Rectal smooth muscle tissue (tissue), 1 donor: ENCODE data around the gene LTN1.
"Not testable (repeated sequence)": the region's sequence is repeated elsewhere in the genome, so short reads cannot be mapped to it uniquely, and the experiment has no call there.

Experiments used
- H3K27ac ChIP-seq: one replicate; pipeline ENCODE4 v1.7.0; 2013; ENCODE audit warnings: low read depth, low read length, inconsistent platforms
- H3K27me3 ChIP-seq: one replicate; pipeline ENCODE4 v1.7.0; 2013; ENCODE audit warnings: low read length; ENCODE audit not compliant: control insufficient read depth, insufficient read depth
- H3K36me3 ChIP-seq: one replicate; pipeline ENCODE4 v1.7.0; 2013; ENCODE audit warnings: low read length; ENCODE audit not compliant: control insufficient read depth, insufficient read depth
- H3K4me1 ChIP-seq: one replicate; pipeline ENCODE4 v1.7.0; 2013; ENCODE audit warnings: low read length; ENCODE audit not compliant: control insufficient read depth, insufficient read depth
- H3K4me3 ChIP-seq: one replicate; pipeline ENCODE4 v1.7.0; 2013; ENCODE audit warnings: low read length
- H3K9ac ChIP-seq: one replicate; pipeline ENCODE4 v1.7.0; 2013; ENCODE audit warnings: low read length

The LTN1 gene

DNA sequence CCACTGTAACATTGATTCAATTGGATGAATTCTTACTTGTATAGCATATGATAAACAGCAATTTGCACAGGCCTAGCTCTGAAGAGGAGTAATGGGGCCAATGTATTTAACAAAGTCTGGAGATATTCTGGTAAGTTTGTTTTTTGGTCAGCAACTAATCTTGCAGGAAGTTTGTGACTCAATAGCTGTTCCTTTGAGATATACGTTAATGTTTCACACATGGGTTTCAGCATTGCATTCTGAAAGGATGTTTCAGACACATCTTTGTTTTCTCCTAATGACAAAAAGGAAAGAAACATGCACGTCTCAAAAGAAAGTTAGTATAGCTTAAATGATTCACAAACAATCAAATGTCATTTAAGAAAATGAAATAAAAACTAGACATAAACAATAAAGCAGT lies 49.0 kb downstream of the LTN1 start:
- H3K4me1 ChIP-seq, result peaks cover 2% of the 10 kb centered on the region
- H3K27ac ChIP-seq, result no peak overlapping the region
- H3K36me3 ChIP-seq, result peaks cover 11% of the 10 kb centered on the region
- no peak overlapping the region for H3K4me3 ChIP-seq
- H3K9ac ChIP-seq, result no peak overlapping the region
- H3K27me3 ChIP-seq, result no peaks in the 10 kb centered on the region

DNA sequence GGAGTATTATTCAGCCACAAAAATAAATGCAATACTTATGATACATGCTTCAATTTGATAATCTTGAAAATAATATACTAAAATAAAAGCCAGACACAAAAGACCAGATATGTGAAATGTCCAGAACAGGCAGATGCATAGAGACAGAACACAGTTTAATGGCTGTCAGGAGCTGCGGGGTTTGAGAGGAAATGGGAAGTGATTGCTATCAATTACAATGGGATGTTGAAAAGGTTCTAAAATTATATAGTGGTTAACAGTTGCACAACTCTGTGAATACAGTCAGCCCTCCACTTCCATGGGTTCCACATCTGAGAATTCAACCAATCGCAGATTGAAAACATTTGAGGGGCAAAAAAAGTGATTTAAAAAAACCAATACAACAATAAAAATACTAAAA lies 54.0 kb downstream of the LTN1 start:
- Histone ChIP-seq H3K4me1 (peaks cover 2% of the 10 kb centered on the region), H3K4me3 (no peak overlapping the region), H3K36me3 (peaks cover 4% of the 10 kb centered on the region), H3K27ac (no peak overlapping the region), H3K9ac (no peak overlapping the region), H3K27me3 (no peaks in the 10 kb centered on the region)

DNA sequence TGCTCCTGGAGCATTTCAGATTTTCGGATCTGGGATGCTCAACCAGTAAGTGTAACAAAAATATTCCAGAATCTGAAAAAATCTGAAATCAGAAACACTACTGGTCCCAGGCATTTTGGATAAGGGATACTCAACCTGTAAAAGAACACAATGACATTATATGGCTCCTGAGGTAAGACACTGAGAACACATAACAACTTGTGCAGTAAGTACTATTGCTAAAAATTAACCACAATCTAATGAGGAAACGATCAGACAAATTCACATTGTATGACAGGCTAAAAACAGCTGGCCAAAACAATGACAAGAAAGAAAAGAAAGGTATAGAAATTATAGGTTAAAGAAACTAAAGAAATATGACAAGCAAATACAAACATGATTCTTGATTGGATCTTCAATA lies 54.9 kb downstream of the LTN1 start:
- Histone ChIP-seq H3K4me3 (no peak overlapping the region), H3K27me3 (no peaks in the 10 kb centered on the region), H3K27ac (no peak overlapping the region), H3K9ac (no peak overlapping the region), H3K4me1 (peaks cover 2% of the 10 kb centered on the region), H3K36me3 (peaks cover 4% of the 10 kb centered on the region)

DNA sequence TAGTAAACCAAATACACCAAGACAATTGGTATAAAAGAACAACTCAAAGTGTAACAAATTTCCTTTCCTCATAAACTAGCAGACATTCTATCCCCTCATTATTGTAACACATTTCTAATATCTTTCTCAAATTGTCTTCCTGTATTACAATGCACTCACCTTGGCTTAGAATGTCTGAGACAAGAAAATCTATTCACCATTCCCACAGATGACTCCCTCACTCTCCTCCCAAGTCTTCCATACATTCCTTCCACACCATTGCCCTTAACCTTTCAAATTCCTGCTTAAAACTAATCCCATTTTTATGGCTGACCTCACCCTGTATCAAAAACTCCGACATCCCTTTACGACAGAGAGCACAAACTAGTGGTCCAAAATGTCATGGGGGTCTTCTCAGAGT lies 56.0 kb downstream of the LTN1 start:
- no peaks in the 10 kb centered on the region for H3K36me3 ChIP-seq
- no peak overlapping the region for H3K9ac ChIP-seq
- H3K4me1 ChIP-seq, result peaks cover 2% of the 10 kb centered on the region
- no peak overlapping the region for H3K27ac ChIP-seq
- no peak overlapping the region for H3K4me3 ChIP-seq
- no peaks in the 10 kb centered on the region for H3K27me3 ChIP-seq

DNA sequence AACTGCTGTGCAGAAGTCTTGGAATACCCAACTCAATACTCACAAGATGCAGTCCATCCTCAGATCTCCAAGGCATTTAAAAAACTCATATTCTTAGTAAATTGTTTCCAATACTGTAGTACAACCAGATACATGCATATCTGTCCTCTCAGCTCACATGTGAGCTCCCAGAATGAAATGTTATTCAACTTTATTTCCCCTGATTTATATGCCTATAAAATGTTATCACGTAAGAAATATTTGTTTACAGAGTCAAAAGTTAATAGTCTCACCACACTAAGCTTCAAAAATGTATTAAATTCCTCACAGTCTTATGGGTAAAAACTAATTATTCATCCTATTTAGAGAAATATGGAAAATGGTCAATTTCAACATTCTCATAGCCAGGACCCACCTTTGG lies 56.6 kb downstream of the LTN1 start:
- Histone ChIP-seq H3K36me3 (no peaks in the 10 kb centered on the region), H3K9ac (no peak overlapping the region), H3K4me1 (peaks cover 2% of the 10 kb centered on the region), H3K27ac (no peak overlapping the region), H3K27me3 (no peaks in the 10 kb centered on the region), H3K4me3 (no peak overlapping the region)

DNA sequence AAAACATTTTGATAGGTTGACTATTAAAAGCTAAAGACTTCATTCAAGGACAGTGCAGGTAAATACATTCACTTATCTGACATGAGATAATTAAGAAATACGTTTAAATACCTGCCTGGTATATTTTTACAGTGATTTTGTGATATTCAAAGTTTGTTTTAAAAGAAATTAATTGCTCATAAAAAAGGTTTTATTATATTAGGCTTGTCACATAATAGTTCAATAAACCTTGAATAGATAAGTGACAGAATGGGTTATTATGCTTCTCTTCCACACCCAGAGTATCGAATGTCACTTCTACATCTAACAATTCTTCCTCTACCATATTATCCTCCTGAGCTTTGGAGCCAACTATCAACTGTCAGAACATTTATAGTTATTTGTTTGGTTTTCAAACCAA lies 60.0 kb downstream of the LTN1 start:
- no peak overlapping the region for H3K27ac ChIP-seq
- no peak overlapping the region for H3K4me3 ChIP-seq
- H3K9ac ChIP-seq, result no peak overlapping the region
- no peaks in the 10 kb centered on the region for H3K27me3 ChIP-seq
- peaks cover 3% of the 10 kb centered on the region for H3K36me3 ChIP-seq
- H3K4me1 ChIP-seq, result no peaks in the 10 kb centered on the region

DNA sequence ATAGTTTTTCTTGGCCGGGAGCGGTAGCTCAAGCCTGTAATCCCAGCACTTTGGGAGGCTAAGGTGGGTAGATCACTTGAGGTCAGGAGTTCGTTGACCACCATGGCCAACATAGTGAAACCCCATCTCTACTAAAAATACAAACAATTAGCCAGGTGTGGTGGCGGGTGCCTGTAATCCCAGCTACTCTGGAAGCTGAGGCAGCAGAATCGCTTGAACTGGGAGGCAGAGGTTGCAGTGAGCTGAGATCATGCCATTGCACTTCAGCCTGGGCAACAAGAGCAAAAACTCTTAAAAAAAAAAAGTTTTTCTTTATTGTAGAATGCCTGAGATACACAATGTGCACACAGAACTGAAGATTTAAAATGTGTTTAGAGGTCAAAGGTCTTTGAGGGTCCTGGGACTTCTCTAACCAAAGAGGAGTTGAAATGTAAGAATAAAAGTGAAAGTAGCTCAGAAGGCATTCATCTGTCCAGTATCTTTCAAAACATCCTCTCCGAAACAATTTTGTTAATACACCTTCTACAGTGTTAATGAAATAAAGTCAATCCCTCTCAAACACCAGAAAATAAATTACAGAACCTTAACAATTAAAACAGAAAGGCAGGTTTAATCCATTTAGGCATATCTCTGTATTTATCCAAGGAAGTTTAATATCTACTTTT lies 60.8 kb downstream of the LTN1 start:
- not testable (repeated sequence) for H3K27me3 ChIP-seq, H3K4me3 ChIP-seq, H3K9ac ChIP-seq, H3K36me3 ChIP-seq, H3K27ac ChIP-seq, H3K4me1 ChIP-seq

DNA sequence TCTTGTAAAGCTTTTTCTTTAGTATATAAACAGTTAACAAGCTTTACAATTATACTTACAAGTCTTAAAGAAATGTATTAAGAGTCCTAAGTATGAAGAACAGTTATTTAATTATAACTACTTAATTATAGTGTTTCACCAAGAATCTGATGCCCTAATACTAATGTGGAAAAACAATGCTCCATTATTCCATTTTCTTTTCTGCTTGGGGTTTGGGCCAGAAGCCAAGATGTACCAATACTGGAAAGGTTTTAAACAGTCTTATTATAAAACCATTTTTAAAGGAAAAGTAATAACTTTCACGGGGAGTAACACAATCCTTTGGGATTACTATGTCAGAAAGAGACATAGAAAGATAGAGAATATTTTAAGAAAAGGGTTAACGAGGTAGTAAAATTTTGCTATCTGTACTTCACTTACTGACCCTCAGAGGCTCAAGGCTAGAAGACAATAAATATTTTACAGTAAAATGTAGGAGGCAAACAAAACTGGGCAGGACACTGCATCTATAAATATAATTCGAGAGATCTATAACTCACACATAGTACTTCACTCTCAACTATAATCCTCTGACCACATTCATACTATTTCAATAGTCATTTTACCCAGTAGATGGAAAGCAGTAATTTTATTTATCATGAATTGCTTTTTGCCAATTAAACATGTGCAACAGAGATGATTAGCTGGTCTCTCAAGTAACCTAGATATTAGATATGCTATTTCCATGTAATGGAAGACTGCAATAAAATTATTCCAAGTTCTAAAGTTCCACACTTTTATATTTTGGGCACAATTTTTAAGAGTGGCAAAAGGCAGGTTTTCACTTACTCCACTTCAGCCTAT lies 63.9 kb downstream of the LTN1 start:
- Histone ChIP-seq H3K27me3 (no peaks in the 10 kb centered on the region), H3K27ac (no peak overlapping the region), H3K4me3 (no peak overlapping the region), H3K4me1 (no peaks in the 10 kb centered on the region), H3K36me3 (peaks cover 3% of the 10 kb centered on the region), H3K9ac (no peak overlapping the region)

DNA sequence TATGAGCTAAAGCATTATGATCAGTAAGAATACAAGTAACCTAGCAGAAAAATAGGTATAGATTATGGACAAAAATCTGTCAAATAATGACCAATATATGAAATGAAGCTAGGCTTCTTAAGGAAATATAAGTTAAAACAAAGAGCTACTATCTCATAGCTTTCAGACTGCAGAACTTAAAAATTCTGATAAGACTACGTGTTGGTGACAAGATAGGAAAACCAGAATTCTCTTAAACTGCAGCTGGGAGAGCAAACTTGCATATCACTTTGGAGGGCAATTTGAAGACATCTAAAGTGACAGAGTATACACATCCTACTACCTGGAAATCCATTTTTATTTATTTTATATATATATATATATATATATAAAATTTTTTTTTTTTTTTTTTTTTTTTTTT lies 65.5 kb downstream of the LTN1 start:
- Histone ChIP-seq H3K9ac (no peak overlapping the region), H3K27ac (no peak overlapping the region), H3K36me3 (peaks cover 3% of the 10 kb centered on the region), H3K27me3 (no peaks in the 10 kb centered on the region), H3K4me3 (no peak overlapping the region), H3K4me1 (no peaks in the 10 kb centered on the region)

DNA sequence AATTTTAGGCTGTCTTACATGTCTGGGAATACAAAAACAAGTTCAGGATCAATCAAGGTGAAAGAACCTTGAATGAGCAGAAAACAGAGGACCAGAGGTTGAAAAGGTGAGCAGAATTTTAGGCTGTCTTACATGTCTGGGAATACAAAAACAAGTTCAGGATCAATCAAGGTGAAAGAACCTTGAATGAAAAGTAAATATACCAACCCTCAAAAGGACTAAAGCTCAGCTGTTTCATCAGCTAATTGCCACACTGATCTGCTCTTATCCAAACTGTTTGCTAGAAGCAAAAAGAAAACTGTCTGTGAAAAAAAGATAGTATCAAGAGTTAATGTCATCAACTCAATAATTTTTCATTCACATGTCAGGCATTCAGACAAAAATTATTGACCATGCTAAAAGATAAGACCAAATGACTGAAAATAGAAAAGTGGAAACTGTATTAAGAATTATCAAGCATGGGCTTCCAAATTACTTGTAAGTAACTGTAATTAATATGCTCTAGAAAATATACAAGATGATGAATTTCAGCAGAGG lies 69.2 kb downstream of the LTN1 start:
- Histone ChIP-seq H3K4me3 (no peak overlapping the region), H3K9ac (no peak overlapping the region), H3K36me3 (no peaks in the 10 kb centered on the region), H3K27ac (no peak overlapping the region), H3K27me3 (no peaks in the 10 kb centered on the region), H3K4me1 (no peaks in the 10 kb centered on the region)

DNA sequence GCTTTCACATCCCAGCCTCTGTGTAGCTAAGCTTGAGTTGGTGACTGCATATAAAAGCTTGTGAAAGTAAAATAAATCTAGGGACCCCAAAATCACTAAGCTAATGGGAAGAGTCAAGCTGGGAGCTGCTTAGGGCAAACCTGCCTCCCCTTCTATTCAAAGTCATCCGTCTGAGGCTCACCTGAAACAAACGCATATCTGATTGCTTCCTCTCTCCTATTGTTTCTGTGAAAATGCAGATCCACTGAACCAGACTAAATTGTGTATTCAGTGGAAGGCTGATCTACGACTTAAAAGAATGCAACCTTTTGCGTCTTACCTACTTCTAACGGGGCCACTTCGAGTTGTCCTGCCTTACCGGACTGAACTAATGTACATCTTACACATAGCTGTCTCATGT lies 70.3 kb downstream of the LTN1 start:
- Histone ChIP-seq H3K27ac (no peak overlapping the region), H3K4me1 (no peaks in the 10 kb centered on the region), H3K36me3 (no peaks in the 10 kb centered on the region), H3K4me3 (no peak overlapping the region), H3K9ac (no peak overlapping the region), H3K27me3 (no peaks in the 10 kb centered on the region)

DNA sequence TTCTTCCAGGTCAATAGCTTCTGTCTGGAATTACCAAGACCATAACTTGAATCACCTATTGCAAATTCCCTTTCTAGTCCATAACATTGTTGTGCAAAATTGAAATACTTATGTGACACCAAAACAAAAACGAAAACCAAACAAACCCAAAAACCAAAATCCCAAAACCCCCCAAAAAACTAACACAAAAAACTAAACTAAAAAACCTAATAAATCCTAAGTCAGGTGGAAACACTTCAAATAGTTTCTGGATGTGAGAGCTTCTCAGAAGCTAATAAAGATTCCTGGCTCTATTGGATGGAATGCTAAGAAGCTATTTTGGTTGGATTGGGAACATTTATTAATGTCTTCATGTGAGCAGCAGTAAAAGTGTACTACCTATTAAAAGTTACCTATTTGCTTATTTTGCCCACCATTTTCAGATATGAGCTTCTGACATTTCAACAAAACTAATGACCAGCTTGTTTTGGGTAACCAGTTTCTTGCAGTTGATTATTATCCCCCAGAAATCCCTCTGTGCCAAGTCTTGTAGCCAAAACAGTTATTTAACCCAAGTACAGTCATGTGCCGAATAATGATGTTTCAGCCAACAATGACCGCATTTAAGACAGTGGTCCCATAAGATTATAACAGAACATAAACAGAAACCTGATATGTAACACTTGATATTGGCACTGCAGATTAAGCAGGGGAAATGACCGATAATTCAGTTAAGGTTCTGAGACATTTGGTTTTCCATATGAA lies 76.4 kb downstream of the LTN1 start:
- H3K27me3 ChIP-seq, result no peaks in the 10 kb centered on the region
- H3K36me3 ChIP-seq, result no peaks in the 10 kb centered on the region
- H3K27ac ChIP-seq, result no peak overlapping the region

More for the DNA sequence above, 76.4 kb downstream of the LTN1 start:
- Histone ChIP-seq H3K9ac (no peak overlapping the region), H3K4me3 (no peak overlapping the region), H3K4me1 (peaks cover 4% of the 10 kb centered on the region)
